Trophoblast cell (in vitro differentiated cells and primary cell): ENCODE data around the gene PADI3.
A peak's percentile ranks its signal among the peaks of the same experiment; 100 is the strongest.

ENCODE experiments used
- DNase-seq, 2 donors: peaks; one replicate each; pipeline ENCODE4 v3.0.0-alpha.2; 2016
- H2AFZ ChIP-seq: 2 replicates; pipeline ENCODE4 v1.6.1; 2013; ENCODE audit warnings: low read length, moderate library complexity, mild to moderate bottlenecking; ENCODE audit not compliant: insufficient read depth, poor library complexity
- H2AK5ac ChIP-seq: 2 replicates; pipeline ENCODE4 v1.6.1; 2013; ENCODE audit warnings: mild to moderate bottlenecking, low read length
- H2BK120ac ChIP-seq: 2 replicates; pipeline ENCODE4 v1.6.1; 2013; ENCODE audit warnings: low read length, mild to moderate bottlenecking, moderate library complexity; ENCODE audit not compliant: insufficient read depth, poor library complexity
- H2BK12ac ChIP-seq: 2 replicates; pipeline ENCODE4 v1.6.1; 2013; ENCODE audit warnings: mild to moderate bottlenecking, low read length, moderate library complexity
- H2BK5ac ChIP-seq: 2 replicates; pipeline ENCODE4 v1.6.1; 2013; ENCODE audit warnings: low read length, low read depth, moderate library complexity, mild to moderate bottlenecking; ENCODE audit not compliant: poor library complexity
- H3K14ac ChIP-seq: 2 replicates; pipeline ENCODE4 v1.6.1; 2013; ENCODE audit warnings: mild to moderate bottlenecking, low read length
- H3K18ac ChIP-seq: 2 replicates; pipeline ENCODE4 v1.6.1; 2013; ENCODE audit warnings: mild to moderate bottlenecking, low read length
- H3K23ac ChIP-seq: 2 replicates; pipeline ENCODE4 v1.6.1; 2013; ENCODE audit warnings: low read length
- H3K27ac ChIP-seq: 2 replicates; pipeline ENCODE4 v1.5.1; 2013; ENCODE audit warnings: low read depth, mild to moderate bottlenecking, inconsistent platforms, low read length, moderate library complexity
- H3K27me3 ChIP-seq: 2 replicates; pipeline ENCODE4 v1.6.1; 2013; ENCODE audit warnings: inconsistent platforms, mild to moderate bottlenecking, low read length, moderate library complexity; ENCODE audit not compliant: insufficient read depth
- H3K36me3 ChIP-seq, 2 experiments: 1 replicate in 1 of 2; 2 replicates in 1 of 2; pipeline ENCODE4 v1.6.1; 2013; ENCODE audit warnings: low read length in 2 of 2, mild to moderate bottlenecking in 2 of 2, moderate library complexity in 1 of 2; ENCODE audit not compliant: insufficient read depth in 2 of 2, control insufficient read depth in 1 of 2
- H3K4ac ChIP-seq: 2 replicates; pipeline ENCODE4 v1.6.1; 2013; ENCODE audit warnings: low read depth, mild to moderate bottlenecking, low read length, moderate library complexity
- H3K4me1 ChIP-seq, 2 experiments: 1 replicate in 1 of 2; 2 replicates in 1 of 2; pipeline ENCODE4 v1.6.1; 2013; ENCODE audit warnings: low read length in 2 of 2, mild to moderate bottlenecking in 2 of 2, moderate library complexity in 1 of 2; ENCODE audit not compliant: insufficient read depth in 2 of 2, control insufficient read depth in 1 of 2
- H3K4me2 ChIP-seq: 2 replicates; pipeline ENCODE4 v1.6.1; 2013; ENCODE audit warnings: inconsistent platforms, mild to moderate bottlenecking, low read length, moderate library complexity
- H3K4me3 ChIP-seq: 2 replicates; pipeline ENCODE4 v1.5.1; 2013; ENCODE audit warnings: mild to moderate bottlenecking, low read depth, low read length, inconsistent platforms
- H3K79me1 ChIP-seq: one replicate; pipeline ENCODE4 v1.6.1; 2013; ENCODE audit warnings: low read length
- H3K79me2 ChIP-seq: 2 replicates; pipeline ENCODE4 v1.6.1; 2013; ENCODE audit warnings: low read length, mild to moderate bottlenecking; ENCODE audit not compliant: control insufficient read depth, insufficient read depth, poor library complexity
- H3K9ac ChIP-seq: 2 replicates; pipeline ENCODE4 v1.6.1; 2013; ENCODE audit warnings: mild to moderate bottlenecking, low read length
- H3K9me3 ChIP-seq: 2 replicates; pipeline ENCODE4 v1.6.1; 2013; ENCODE audit warnings: low read depth, mild to moderate bottlenecking, control low read depth, inconsistent platforms, low read length; ENCODE audit not compliant: insufficient read depth
- H4K12ac ChIP-seq: 2 replicates; pipeline ENCODE4 v1.6.1; 2013; ENCODE audit warnings: low read depth, mild to moderate bottlenecking, low read length, moderate library complexity
- H4K8ac ChIP-seq: 2 replicates; pipeline ENCODE4 v1.6.1; 2013; ENCODE audit warnings: low read depth, mild to moderate bottlenecking, low read length, moderate library complexity
- H4K91ac ChIP-seq: one replicate; pipeline ENCODE4 v1.6.1; 2013; ENCODE audit warnings: low read depth, mild to moderate bottlenecking, low read length, moderate library complexity
- WGBS: extraction: QIAGEN DNeasy Blood & Tissue Kit; methylation state at CpG from one replicate; pipeline ENCODE4 v1.1.7; 2013; ENCODE audit warnings: missing lambda C conversion rate; ENCODE audit not compliant: insufficient read length, insufficient coverage; ENCODE audit errors: extremely low coverage; 5-methylcytosine and 5-hydroxymethylcytosine counted together

Gene PADI3

DNA sequence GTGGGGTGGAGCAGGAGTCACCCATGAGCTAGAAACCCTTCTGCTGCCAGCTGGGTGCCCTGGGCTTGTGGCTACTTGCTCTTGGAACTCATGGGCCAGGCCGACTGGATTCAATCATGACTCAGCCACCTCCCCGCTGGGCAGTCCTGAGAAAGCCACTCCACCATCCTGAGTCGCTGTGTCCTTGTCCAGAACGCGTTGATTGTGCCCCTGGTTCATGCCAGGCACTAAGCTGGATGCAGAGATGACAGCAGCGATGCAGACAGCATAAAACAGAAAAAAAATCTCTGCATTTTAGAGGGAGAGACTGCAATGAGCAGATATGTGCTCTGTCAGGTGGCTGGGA lies 33.4 kb upstream of the PADI3 start:
- H3K18ac ChIP-seq: no peak overlapping the region
- no peaks in the 10 kb centered on the region for H3K79me2 ChIP-seq
- H3K36me3 ChIP-seq: no peaks in the 10 kb centered on the region
- H3K4me1 ChIP-seq: peaks cover 5 to 6% of the 10 kb centered on the region in 2 experiments
- DNase-seq: no peak
- H3K4me2 ChIP-seq: no peak overlapping the region
- H2BK12ac ChIP-seq: no peak overlapping the region
- no peak overlapping the region for H3K4ac ChIP-seq
- no peak overlapping the region for H3K27ac ChIP-seq
- no peak overlapping the region for H2AK5ac ChIP-seq
- H3K9me3 ChIP-seq: no peaks in the 10 kb centered on the region
- H2BK5ac ChIP-seq: no peak overlapping the region
- H3K79me1 ChIP-seq: no peaks in the 10 kb centered on the region
- no peak overlapping the region for H3K14ac ChIP-seq
- no peak overlapping the region for H3K4me3 ChIP-seq
- H4K91ac ChIP-seq: no peak overlapping the region
- H2AFZ ChIP-seq: no peak overlapping the region
- no peak overlapping the region for H3K9ac ChIP-seq
- H3K27me3 ChIP-seq: no peaks in the 10 kb centered on the region
- H2BK120ac ChIP-seq: no peak overlapping the region
- no peak overlapping the region for H4K8ac ChIP-seq
- no CpG with 5 or more reads among the region's 6 CpGs for WGBS
- no peak overlapping the region for H3K23ac ChIP-seq
- no peak overlapping the region for H4K12ac ChIP-seq

DNA sequence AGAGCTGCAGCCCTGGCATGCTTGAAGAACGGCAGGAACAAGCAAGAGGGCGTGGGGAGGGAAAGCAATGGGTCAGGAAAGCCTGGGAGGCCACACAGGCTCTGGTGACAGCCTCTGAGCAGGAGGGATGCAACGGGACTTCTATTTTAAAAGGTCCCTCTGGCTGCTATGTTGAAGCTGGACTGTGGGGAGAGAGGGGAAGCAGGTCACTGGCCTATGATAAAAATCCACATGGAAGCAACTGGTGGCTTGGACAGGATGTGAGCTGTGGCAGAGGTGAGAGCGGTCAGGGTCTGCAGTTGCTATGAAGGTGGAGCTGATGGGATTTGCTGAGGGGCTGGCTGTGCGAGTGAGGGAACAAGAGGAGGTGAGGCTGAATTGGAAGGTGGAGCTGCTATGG lies 32.8 kb upstream of the PADI3 start:
- DNase-seq: no peak
- Histone ChIP-seq H3K4me1 (peaks cover 5 to 6% of the 10 kb centered on the region in 2 experiments), H4K12ac (no peak overlapping the region), H3K27ac (no peak overlapping the region), H3K36me3 (no peaks in the 10 kb centered on the region), H3K14ac (no peak overlapping the region), H3K4me3 (no peak overlapping the region), H3K23ac (no peak overlapping the region), H3K4ac (no peak overlapping the region), H4K8ac (no peak overlapping the region), H2BK120ac (no peak overlapping the region), H2AK5ac (no peak overlapping the region), H3K79me1 (no peaks in the 10 kb centered on the region), H3K9me3 (no peaks in the 10 kb centered on the region), H4K91ac (no peak overlapping the region), H3K18ac (no peak overlapping the region), H3K9ac (no peak overlapping the region), H3K4me2 (no peak overlapping the region), H2BK5ac (no peak overlapping the region), H2AFZ (no peak overlapping the region), H3K79me2 (no peaks in the 10 kb centered on the region), H3K27me3 (no peaks in the 10 kb centered on the region), H2BK12ac (peak overlapping the region; percentile 26)
- no CpG with 5 or more reads among the region's 5 CpGs for WGBS

DNA sequence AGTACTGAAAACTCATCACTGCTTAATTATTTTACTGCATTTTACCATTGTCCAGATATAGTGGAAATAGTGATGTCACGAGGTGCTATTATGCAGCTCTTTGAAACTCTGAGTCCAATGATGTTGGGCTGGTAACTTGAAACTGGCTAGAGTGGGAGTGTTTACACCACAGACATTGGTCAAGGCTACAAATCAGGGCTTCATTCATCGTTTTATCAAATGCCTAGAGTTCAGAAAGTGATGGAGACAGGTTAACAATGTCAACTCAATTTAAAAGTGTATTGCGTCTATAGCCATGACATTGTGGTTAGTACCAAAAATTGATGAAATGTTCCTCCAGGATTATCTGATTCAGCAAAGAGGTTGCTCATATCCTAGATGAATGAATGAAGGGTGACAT lies 31.3 kb upstream of the PADI3 start:
- no peak overlapping the region for H3K14ac ChIP-seq

DNA sequence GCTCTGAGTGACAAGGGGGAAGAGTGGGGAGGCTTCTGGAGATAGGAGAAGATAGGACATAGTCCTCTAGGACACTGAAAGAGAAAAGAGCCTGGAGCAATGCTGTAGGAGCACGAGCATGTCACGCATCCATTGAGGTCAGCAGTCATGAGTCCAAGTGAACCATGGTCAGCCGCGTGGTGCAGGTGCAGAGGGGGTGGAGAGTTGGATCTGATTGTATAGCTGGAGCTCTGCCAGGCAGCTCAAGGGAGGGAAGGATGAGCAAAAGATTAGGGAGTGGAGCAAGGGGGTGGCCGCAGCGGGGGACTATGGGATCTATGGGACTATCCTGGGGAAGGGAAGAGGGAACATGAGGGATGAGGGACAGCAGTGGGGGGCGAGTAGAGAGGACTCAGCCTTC lies 30.0 kb upstream of the PADI3 start:
- Histone ChIP-seq H3K18ac (no peak overlapping the region), H3K4me3 (no peak overlapping the region), H4K91ac (no peak overlapping the region), H3K27me3 (no peaks in the 10 kb centered on the region), H3K4me1 (peaks cover 0 to 3% of the 10 kb centered on the region in 2 experiments), H3K4ac (no peak overlapping the region), H3K36me3 (no peaks in the 10 kb centered on the region), H3K9me3 (no peaks in the 10 kb centered on the region), H4K8ac (no peak overlapping the region), H2BK12ac (no peak overlapping the region), H3K23ac (no peak overlapping the region), H2BK120ac (no peak overlapping the region), H2BK5ac (no peak overlapping the region), H2AK5ac (no peak overlapping the region), H3K4me2 (no peak overlapping the region), H3K27ac (no peak overlapping the region), H3K14ac (no peak overlapping the region), H4K12ac (no peak overlapping the region), H3K9ac (no peak overlapping the region), H2AFZ (no peak overlapping the region), H3K79me2 (no peaks in the 10 kb centered on the region), H3K79me1 (no peaks in the 10 kb centered on the region)
- peak in 1 of 2 donors; percentile 44 for DNase-seq
- WGBS: no CpG with 5 or more reads among the region's 7 CpGs

More for the DNA sequence above, 31.3 kb upstream of the PADI3 start:
- H3K9me3 ChIP-seq: no peaks in the 10 kb centered on the region
- peaks cover 2 to 5% of the 10 kb centered on the region in 2 experiments for H3K4me1 ChIP-seq
- H2BK12ac ChIP-seq: no peak overlapping the region
- H3K27me3 ChIP-seq: no peaks in the 10 kb centered on the region
- H2AFZ ChIP-seq: no peak overlapping the region
- H4K12ac ChIP-seq: no peak overlapping the region
- no peak overlapping the region for H3K4ac ChIP-seq
- H3K18ac ChIP-seq: no peak overlapping the region
- no peaks in the 10 kb centered on the region for H3K79me1 ChIP-seq
- no CpG with 5 or more reads among the region's 3 CpGs for WGBS
- H3K23ac ChIP-seq: no peak overlapping the region
- no peaks in the 10 kb centered on the region for H3K79me2 ChIP-seq
- no peaks in the 10 kb centered on the region for H3K36me3 ChIP-seq
- no peak for DNase-seq
- H3K9ac ChIP-seq: no peak overlapping the region
- H2BK5ac ChIP-seq: no peak overlapping the region
- H3K4me3 ChIP-seq: no peak overlapping the region
- H3K27ac ChIP-seq: no peak overlapping the region
- H4K8ac ChIP-seq: no peak overlapping the region
- H3K4me2 ChIP-seq: no peak overlapping the region
- H2BK120ac ChIP-seq: no peak overlapping the region
- no peak overlapping the region for H4K91ac ChIP-seq
- H2AK5ac ChIP-seq: no peak overlapping the region
